Tongue (tissue), 3 donors: ENCODE measurements around the gene PTS. TPM values are rescaled to one million over a fixed set of nuclear protein-coding genes. Genes with fewer than 3 reads are reported as not detected.
A peak's percentile ranks its signal among the peaks of the same experiment; 100 is the strongest.

ENCODE experiments used
- DNase-seq: peaks from one replicate; pipeline ENCODE4 v3.0.0-alpha.2; 2015
- small RNA-seq: library from RNA; depleted of rRNA; stranded (forward); fragments of <200 nt; gene quantifications from one replicate; pipeline ENCODE3, GENCODE V24; 2014; ENCODE audit warnings: low replicate concordance
- total RNA-seq: library from RNA; depleted of rRNA; stranded (reverse); fragments of >200 nt; gene quantifications from one replicate; pipeline ENCODE4 v1.2.3, GENCODE V29; 2014

Gene PTS
- total RNA-seq, 1 donor from 2014 or later, result 20.8 TPM

- peak; percentile 56 for DNase-seq
Measured at GRCh38 chr11:112265659-112266409, 39.6 kb downstream of the PTS start.

- DNase-seq, result no peak
Measured at GRCh38 chr11:112266410-112266778, 40.2 kb downstream of the PTS start.

GRCh38 chr11:112267188-112267591, 41.0 kb downstream of the PTS start:
- no peak for DNase-seq

GRCh38 chr11:112268406-112268805, 42.2 kb downstream of the PTS start:
- no peak for DNase-seq

GRCh38 chr11:112269139-112269538, 42.9 kb downstream of the PTS start:
- no peak for DNase-seq

- DNase-seq, result no peak
Measured at GRCh38 chr11:112270551-112271180, 44.4 kb downstream of the PTS start.

- no peak for DNase-seq
Measured at GRCh38 chr11:112271242-112271641, 45.0 kb downstream of the PTS start.

- no peak for DNase-seq
Measured at GRCh38 chr11:112273066-112273465, 46.8 kb downstream of the PTS start.

- DNase-seq, result no peak
Measured at GRCh38 chr11:112274007-112274783, 48.0 kb downstream of the PTS start.

- no peak for DNase-seq
Measured at GRCh38 chr11:112277029-112277428, 50.8 kb downstream of the PTS start.

- no peak for DNase-seq
Measured at GRCh38 chr11:112277941-112278340, 51.7 kb downstream of the PTS start.

GRCh38 chr11:112278803-112279202, 52.6 kb downstream of the PTS start:
- DNase-seq, result no peak

GRCh38 chr11:112279901-112280267, 53.7 kb downstream of the PTS start:
- DNase-seq, result peak; percentile 82

- DNase-seq, result peak; percentile 90
Measured at GRCh38 chr11:112280268-112281126, 54.3 kb downstream of the PTS start.

GRCh38 chr11:112281726-112282125, 55.5 kb downstream of the PTS start:
- no peak for DNase-seq

Small RNAs within 50 kb of the gene (small RNA-seq; reads per million reads assigned to genes)
- not detected for gene MRPS36P4

Other genes with a start within 250 kb of the PTS start
- 77.1 TPM for gene DLAT, start 201.0 kb upstream of the PTS start, total RNA-seq
- gene PIH1D2, start 152.4 kb upstream of the PTS start, total RNA-seq, result 2.2 TPM
- gene NKAPD1, start 152.1 kb upstream of the PTS start, total RNA-seq, result 31.1 TPM
- 37.7 TPM for gene TIMM8B, start 139.7 kb upstream of the PTS start, total RNA-seq
- 190 TPM for gene SDHD, start 139.6 kb upstream of the PTS start, total RNA-seq
- gene IL18, start 62.3 kb upstream of the PTS start, total RNA-seq, result 5.2 TPM
- gene TEX12, start 59.1 kb upstream of the PTS start, total RNA-seq, result 2.3 TPM
- 21.1 TPM for gene BCO2, start 50.9 kb upstream of the PTS start, total RNA-seq
- gene PLET1, start 34.4 kb downstream of the PTS start, total RNA-seq, result not detected